GM12878 (cell line): Measurements from ENCODE around the gene NEUROD6. TPM values are rescaled to one million over a fixed set of nuclear protein-coding genes. Genes with fewer than 3 reads are reported as not detected.

Experiments
- polyA plus RNA-seq, 11 experiments: library from polyadenylated mRNA; depleted of rRNA in 4 of 11; unstranded in 6 of 11; stranded (reverse) in 5 of 11; fragments of >200 nt; fragmentation: Nextera tagmentation in 4 of 11; fragmentation: Illumina TruSeq in 1 of 11; extraction: Ambion mirVana in 4 of 11; extraction: Trizol in 1 of 11; gene quantifications; 1 replicate in 1 of 11; 2 replicates in 10 of 11; pipeline versions ENCODE4 v1.2.1 to v1.2.3, GENCODE V29; 2011 to 2016; ENCODE audit warnings: inconsistent platforms in 2 of 11, missing spikeins in 2 of 11, low read depth in 1 of 11
- small RNA-seq: library from RNA; depleted of rRNA; stranded (forward); fragments of <200 nt; gene quantifications from one replicate; pipeline ENCODE3, GENCODE V24; 2014
- total RNA-seq, 4 experiments: library from RNA; depleted of rRNA in 3 of 4; stranded (reverse); fragments of >200 nt in 3 of 4; fragmentation: Illumina TruSeq in 1 of 4; extraction: Trizol in 1 of 4; gene quantifications; 2 replicates each; pipeline versions ENCODE4 v1.2.1 to v1.2.3, GENCODE V29; 2013 to 2021

The NEUROD6 gene
- total and polyA plus RNA-seq, 10 of the 15 experiments (the other 5 are each of a cell fraction or from before 2014, with no cell fraction given), result not detected

Small RNAs within 50 kb of the gene (small RNA-seq; reads per million reads assigned to genes)
- gene AC006380.1, result not detected

Other genes starting within 250 kb of the NEUROD6 start
- gene ITPRID1, start 173.4 kb upstream of the NEUROD6 start, total RNA-seq (2014; rRNA removed), result 0.06 TPM in 1 of 2 replicates, not detected in the other
- gene ITPRID1, start 173.4 kb upstream of the NEUROD6 start, total RNA-seq (2014; rRNA removed; fragmentation: Illumina TruSeq; extraction: Trizol), result not detected in 2 replicates
- gene ITPRID1, start 173.4 kb upstream of the NEUROD6 start, total RNA-seq (2021), result not detected in 2 replicates
- not detected in 2 replicates for gene ITPRID1, start 173.4 kb upstream of the NEUROD6 start, polyA plus RNA-seq (2011; rRNA removed)
- gene ITPRID1, start 173.4 kb upstream of the NEUROD6 start, polyA plus RNA-seq (2014; fragmentation: Illumina TruSeq; extraction: Trizol), result not detected in 2 replicates
- gene ITPRID1, start 173.4 kb upstream of the NEUROD6 start, polyA plus RNA-seq (2014; fragmentation: Nextera tagmentation; extraction: Ambion mirVana), result not detected
- not detected in 2 replicates for gene ITPRID1, start 173.4 kb upstream of the NEUROD6 start, polyA plus RNA-seq (2014; rRNA removed)
- not detected for gene ITPRID1, start 173.4 kb upstream of the NEUROD6 start, polyA plus RNA-seq (2016; fragmentation: Nextera tagmentation; extraction: Ambion mirVana)